GM19023 (cell line): ENCODE measurements around the gene AFMID.
"Not testable (repeated sequence)": the region's sequence is repeated elsewhere in the genome, so short reads cannot be mapped to it uniquely, and the experiment has no call there.

Experiments
- ATAC-seq: cut with Tn5 transposase; IDR thresholded peaks from one replicate; pipeline ENCODE4 v1.9.1; 2021; ENCODE audit warnings: mild to moderate bottlenecking, moderate library complexity; ENCODE audit not compliant: unreplicated experiment

Gene AFMID

DNA sequence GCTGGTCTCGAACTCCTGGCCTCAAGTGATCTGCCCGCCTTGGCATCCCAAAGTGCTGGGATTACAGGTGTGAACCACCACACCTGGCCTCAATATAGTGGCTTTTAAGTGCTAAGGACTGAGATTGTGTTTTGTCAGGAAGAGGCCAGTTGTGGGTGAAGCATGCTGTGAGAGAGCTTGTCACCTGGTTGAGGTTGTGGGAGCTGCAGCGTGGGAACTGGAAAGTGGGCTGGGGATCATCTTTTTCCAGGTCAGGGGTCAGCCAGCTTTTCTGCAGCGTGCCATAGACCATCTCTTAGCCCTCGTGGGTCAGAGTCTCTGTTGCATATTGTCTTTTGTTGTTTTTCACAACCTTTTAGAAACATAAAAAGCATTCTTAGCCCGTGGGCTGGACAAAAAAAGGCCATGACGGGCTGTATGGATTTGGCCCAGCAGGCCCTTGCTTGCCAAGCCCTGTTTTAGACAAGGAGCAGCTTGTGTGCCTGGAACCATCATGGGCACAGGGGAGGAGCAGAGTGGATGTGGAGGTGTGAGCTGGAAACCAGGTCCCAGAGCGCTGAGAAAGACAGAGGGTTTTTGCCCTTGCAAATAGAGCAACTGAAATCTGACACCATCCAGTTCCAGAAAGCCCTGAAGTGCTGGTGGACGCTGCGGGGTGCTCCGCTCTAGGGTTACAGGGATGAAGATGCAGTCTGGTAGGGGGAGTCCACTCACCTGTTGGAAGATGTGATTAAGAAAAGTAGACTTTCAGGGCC lies 32.4 kb downstream of the AFMID start:
- no peak for ATAC-seq

- ATAC-seq, result no peak
These were observed 35.9 kb downstream of the AFMID start for GRCh38 chr17:78223061-78223460.

- no peak for ATAC-seq
These were observed 36.6 kb downstream of the AFMID start for GRCh38 chr17:78223765-78224164.

GRCh38 chr17:78224231-78225087 lies 37.3 kb downstream of the AFMID start:
- no peak for ATAC-seq

DNA sequence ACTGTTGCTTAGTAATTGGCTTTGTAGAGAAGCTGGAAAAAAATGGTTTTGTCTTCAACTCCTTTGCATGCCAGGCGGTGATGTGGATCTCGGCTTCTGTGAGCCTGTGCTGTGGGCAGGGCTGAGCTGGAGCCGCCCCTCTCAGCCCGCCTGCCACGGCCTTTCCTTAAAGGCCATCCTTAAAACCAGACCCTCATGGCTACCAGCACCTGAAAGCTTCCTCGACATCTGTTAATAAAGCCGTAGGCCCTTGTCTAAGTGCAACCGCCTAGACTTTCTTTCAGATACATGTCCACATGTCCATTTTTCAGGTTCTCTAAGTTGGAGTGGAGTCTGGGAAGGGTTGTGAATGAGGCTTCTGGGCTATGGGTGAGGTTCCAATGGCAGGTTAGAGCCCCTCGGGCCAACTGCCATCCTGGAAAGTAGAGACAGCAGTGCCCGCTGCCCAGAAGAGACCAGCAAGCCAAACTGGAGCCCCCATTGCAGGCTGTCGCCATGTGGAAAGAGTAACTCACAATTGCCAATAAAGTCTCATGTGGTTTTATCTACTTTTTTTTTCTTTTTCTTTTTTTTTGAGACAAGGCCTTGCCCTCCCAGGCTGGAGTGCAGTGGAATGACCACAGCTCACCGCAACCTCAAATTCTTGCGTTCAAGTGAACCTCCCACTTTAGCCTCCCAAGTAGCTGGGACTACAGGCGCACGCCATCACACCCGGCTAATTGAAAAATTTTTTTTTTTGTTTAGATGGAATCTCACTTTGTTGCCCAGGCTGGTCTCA lies 38.1 kb downstream of the AFMID start:
- ATAC-seq, result no peak

- no peak for ATAC-seq
These were observed 39.0 kb downstream of the AFMID start for GRCh38 chr17:78226055-78226758.

DNA sequence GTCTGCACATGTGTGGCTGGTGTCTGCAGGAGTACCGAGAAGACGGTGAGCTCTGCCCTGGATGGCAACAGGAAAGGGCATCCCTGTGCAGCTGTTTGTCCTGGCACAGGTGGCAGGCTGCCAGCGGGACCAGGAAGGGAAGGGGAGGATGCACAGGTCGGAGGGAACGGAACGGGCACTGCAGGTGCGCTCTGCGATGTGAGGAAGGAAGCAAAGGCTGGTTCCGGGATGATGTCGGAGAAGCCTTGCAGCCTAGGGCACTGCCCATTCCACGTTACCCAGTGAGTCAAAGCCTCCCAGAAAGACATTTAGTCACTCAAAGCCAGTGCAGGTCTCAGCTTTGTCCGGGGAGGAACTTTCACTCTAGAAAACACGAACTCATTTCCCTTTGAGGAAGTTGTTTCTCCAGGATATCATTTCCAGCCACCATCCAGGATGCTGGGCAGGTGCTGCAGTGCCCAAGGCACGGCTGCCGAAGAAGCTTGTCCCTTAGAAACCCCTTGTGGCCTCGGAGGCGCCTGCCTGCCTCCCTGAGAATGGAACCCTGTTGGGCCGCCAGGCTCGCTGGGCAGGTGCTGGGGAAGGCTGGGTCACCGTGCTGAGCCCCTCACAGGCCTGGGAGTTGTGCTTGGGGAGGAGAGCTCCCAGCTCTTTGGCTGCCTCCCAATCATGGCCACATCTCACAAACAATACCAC lies 39.7 kb downstream of the AFMID start:
- no peak for ATAC-seq

- ATAC-seq, result no peak
These were observed 40.3 kb downstream of the AFMID start for GRCh38 chr17:78227455-78227916.

DNA sequence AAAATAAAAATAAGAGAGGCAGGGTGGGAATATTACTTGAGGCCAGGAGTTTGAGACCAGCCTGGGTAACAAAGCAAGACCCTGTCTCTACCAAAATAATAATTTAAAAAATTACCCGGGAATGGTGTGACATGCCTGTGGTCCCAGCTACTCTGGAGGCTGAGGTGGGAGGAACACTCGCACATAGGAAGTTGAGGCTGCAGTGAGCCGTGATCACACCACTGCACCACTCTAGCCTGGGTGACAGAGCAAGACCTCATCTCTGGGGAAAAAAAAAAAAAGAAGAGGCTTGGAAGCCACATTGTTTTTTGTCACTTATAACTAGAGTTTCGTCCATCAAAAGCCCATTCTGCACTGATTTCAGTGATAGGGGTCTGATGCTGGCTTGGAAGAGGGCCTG lies 41.0 kb downstream of the AFMID start:
- ATAC-seq, result no peak

DNA sequence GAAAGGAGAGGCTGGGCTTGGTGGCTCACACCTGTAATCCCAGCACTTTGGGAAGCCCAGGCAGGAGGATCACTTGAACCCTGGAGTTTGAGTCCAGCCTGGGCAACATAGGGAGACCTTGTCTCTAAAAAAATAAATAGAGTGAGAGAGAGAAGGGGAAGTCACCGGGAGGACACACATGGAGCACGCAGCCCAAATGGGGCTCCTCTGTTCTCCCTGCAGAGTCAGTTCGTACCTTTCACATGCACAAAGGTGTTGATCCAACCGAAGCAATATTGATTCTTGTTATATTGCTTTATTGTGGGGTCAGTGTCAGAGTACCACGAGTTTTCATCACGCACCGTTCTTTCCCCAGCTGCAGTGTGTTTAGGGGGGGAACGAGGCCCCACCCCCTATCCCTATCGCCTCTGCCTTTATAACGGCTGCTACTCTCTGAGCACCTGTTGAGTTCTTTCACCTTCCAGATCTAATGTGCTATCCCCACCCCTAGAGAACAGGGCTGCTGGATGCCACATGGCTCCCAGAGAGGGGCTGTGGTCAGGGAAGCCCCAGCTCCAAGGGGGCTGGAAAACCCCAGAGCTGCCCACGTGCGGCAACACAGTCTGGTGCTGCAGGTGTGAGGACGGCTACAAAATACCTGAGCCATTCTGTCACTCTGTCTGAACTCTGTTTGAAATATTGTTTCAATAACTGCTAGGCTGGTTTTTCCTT lies 43.2 kb downstream of the AFMID start:
- ATAC-seq, result no peak

- no peak for ATAC-seq
These were observed 44.1 kb downstream of the AFMID start, which contains the start of gene TMEM235 for GRCh38 chr17:78230996-78231935. Gene TMEM235, plus strand, starts transcription at chr17:78231631. Its CDS starts 393 bp downstream, at chr17:78232024.

DNA sequence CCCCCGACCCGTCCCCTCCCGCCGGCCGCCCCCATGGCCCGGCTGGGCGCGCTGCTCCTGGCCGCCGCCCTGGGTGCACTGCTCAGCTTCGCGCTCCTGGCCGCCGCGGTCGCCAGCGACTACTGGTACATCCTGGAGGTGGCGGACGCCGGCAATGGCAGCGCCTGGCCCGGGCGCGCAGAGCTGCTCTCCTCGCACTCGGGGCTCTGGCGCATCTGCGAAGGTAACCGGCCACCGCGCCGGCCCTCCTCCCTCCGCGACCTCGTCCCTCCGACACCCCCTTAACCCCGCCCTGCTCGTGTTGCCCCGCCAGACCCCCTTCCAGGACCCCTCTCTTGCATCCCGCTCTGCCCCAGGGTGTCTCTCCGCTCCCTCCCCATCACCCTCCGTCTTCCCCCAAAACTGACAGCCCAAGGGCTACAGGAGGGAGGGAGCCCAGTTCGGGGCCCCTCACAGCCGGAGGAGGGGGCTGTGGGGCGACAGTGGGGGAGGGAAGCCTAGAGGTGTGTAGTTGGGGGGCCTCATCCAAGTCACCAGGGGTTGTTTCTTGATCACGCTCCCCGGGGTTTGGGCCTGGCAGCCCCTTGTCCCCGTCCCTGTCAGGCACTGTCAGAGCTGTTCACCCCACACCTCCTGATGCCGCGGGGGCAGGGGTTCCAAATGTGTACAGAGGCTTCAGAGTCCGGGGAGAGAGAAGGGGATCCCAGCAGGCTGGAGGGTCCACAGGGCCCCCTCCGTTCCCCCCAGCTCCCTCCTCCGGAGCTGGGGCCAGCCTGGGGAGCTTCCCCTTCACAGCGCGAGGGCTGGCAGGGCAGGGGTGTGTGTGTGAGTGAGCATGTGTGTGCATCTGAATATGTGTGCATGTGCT lies 45.1 kb downstream of the AFMID start:
- no peak for ATAC-seq

- ATAC-seq, result no peak
These were observed 45.7 kb downstream of the AFMID start for GRCh38 chr17:78232859-78233173.

GRCh38 chr17:78233678-78234077 lies 46.5 kb downstream of the AFMID start:
- ATAC-seq, result no peak

- ATAC-seq, result no peak
These were observed 47.2 kb downstream of the AFMID start for GRCh38 chr17:78234261-78234865.

- ATAC-seq, result not testable (repeated sequence)
These were observed 47.9 kb downstream of the AFMID start for GRCh38 chr17:78235022-78235421.

DNA sequence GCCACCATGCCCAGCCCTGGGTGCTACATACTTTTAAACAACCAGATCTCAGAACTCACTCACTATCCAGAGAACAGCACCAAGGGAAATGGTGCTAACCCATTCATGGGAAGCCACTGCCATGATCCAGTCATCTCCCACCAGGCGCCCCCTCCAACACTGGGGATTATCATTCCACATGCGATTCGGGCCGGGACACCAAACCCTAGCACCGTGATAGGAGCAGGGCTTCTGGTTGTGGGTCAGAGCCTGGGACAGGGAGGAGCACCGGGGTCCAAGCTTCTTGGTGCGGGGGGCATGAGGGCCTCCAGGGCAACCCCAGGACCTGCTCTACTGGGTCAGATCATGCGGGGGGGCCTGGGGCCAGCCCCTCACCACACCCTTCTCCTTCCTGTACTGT lies 48.7 kb downstream of the AFMID start:
- ATAC-seq, result no peak
